Measurements from ENCODE around the gene IL18R1. TPM values are rescaled to one million over a fixed set of nuclear protein-coding genes. Genes with fewer than 3 reads are reported as not detected.
"Not testable (repeated sequence)": the region's sequence is repeated elsewhere in the genome, so short reads cannot be mapped to it uniquely, and the experiment has no call there.

The IL18R1 gene
- total RNA-seq, 1 donor from 2014 or later, result 1.9 TPM

GRCh38 chr2:102313950-102314349, 41.6 kb upstream of the IL18R1 start:
- H3K27me3 ChIP-seq, result no peaks in the 10 kb centered on the region
- H3K27ac ChIP-seq, result no peak overlapping the region
- no peak for DNase-seq (ENCODE audit: low spot score in 2 of 2)
- intact Hi-C loops (cut with DNase I), result no loop called here
- no peak overlapping the region for H3K4me3 ChIP-seq
- no peaks in the 10 kb centered on the region for H3K36me3 ChIP-seq
- TF ChIP-seq, protein P1, sequence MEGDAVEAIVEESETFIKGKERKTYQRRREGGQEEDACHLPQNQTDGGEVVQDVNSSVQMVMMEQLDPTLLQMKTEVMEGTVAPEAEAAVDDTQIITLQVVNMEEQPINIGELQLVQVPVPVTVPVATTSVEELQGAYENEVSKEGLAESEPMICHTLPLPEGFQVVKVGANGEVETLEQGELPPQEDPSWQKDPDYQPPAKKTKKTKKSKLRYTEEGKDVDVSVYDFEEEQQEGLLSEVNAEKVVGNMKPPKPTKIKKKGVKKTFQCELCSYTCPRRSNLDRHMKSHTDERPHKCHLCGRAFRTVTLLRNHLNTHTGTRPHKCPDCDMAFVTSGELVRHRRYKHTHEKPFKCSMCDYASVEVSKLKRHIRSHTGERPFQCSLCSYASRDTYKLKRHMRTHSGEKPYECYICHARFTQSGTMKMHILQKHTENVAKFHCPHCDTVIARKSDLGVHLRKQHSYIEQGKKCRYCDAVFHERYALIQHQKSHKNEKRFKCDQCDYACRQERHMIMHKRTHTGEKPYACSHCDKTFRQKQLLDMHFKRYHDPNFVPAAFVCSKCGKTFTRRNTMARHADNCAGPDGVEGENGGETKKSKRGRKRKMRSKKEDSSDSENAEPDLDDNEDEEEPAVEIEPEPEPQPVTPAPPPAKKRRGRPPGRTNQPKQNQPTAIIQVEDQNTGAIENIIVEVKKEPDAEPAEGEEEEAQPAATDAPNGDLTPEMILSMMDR (IDR thresholded peaks at IDR 0.05), result no peak
- H3K4me1 ChIP-seq, result no peaks in the 10 kb centered on the region
- no peaks in the 10 kb centered on the region for H3K9me3 ChIP-seq

DNA sequence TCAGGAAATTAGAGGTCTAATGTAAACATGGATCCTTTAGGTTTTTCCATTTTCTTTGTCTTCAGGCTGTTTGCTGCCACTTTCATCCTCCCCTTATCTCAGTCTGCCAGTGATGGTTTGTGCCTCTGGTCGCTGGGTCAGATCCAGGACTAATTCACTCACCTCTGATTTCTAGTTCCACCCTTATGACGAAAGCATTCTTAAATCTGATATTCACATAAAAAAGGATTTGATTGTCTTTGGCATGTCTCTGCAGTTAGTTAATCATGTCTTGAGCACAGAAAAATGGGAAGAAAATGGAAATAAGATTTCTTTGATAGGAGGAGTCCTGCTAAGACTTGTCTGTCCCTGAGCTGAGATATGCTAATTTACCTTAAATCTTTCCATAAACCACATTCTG, 39.7 kb upstream of the IL18R1 start:
- Histone ChIP-seq H3K27me3 (no peaks in the 10 kb centered on the region), H3K36me3 (no peaks in the 10 kb centered on the region), H3K4me1 (no peaks in the 10 kb centered on the region), H3K9me3 (no peaks in the 10 kb centered on the region), H3K4me3 (no peak overlapping the region), H3K27ac (no peak overlapping the region)
- no peak for DNase-seq (ENCODE audit: low spot score in 2 of 2)
- TF ChIP-seq, protein P1 (IDR thresholded peaks at IDR 0.05), result no peak
- intact Hi-C loops (cut with DNase I), result no loop called here

DNA sequence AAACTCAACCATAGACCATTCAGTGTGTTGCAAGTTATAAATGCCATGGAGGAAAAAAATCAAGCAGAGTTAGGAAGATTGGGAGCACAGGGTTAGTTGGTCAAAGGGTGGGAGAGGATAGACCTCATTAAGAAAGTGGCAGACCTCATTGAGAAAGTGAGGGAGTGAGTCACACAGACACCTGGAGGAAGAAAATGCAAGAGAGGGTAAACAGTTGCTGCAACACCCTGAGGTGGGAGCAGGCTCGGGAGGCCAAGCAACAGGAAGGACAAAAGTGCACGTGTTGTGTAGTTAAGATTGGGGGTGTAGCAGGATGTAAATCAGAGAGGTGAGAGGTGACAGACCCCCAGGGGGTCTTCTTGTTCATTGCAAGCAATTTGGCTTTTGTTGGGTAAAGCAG, 37.9 kb upstream of the IL18R1 start:
- no peaks in the 10 kb centered on the region for H3K36me3 ChIP-seq
- intact Hi-C loops (cut with DNase I), result no loop called here

GRCh38 chr2:102318437-102318836, 37.2 kb upstream of the IL18R1 start:
- Histone ChIP-seq H3K4me1 (no peaks in the 10 kb centered on the region), H3K27ac (no peak overlapping the region), H3K36me3 (no peaks in the 10 kb centered on the region), H3K27me3 (no peaks in the 10 kb centered on the region), H3K9me3 (no peaks in the 10 kb centered on the region), H3K4me3 (no peak overlapping the region)
- intact Hi-C loops (cut with DNase I), result no loop called here
- no peak for DNase-seq (ENCODE audit: low spot score in 2 of 2)
- TF ChIP-seq, protein P1 (IDR thresholded peaks at IDR 0.05), result no peak

More for the DNA sequence above, 37.9 kb upstream of the IL18R1 start:
- H3K27ac ChIP-seq, result no peak overlapping the region
- H3K4me3 ChIP-seq, result no peak overlapping the region
- TF ChIP-seq, protein P1 (IDR thresholded peaks at IDR 0.05), result no peak
- no peaks in the 10 kb centered on the region for H3K9me3 ChIP-seq
- no peaks in the 10 kb centered on the region for H3K27me3 ChIP-seq
- no peaks in the 10 kb centered on the region for H3K4me1 ChIP-seq
- DNase-seq (ENCODE audit: low spot score in 2 of 2), result no peak

- H3K27me3 ChIP-seq, result no peaks in the 10 kb centered on the region
- H3K4me3 ChIP-seq, result no peak overlapping the region
- intact Hi-C loops (cut with DNase I), result no loop called here
- no peaks in the 10 kb centered on the region for H3K36me3 ChIP-seq
- TF ChIP-seq, protein P1 (IDR thresholded peaks at IDR 0.05), result no peak
- no peak for DNase-seq (ENCODE audit: low spot score in 2 of 2)
- H3K9me3 ChIP-seq, result peaks cover 0 to 4% of the 10 kb centered on the region in 2 donors
- H3K27ac ChIP-seq, result peak overlapping the region in 1 of 2 donors; percentile 45
- no peaks in the 10 kb centered on the region for H3K4me1 ChIP-seq
Measured at GRCh38 chr2:102321941-102322719, 33.5 kb upstream of the IL18R1 start.

GRCh38 chr2:102324914-102325313, 30.7 kb upstream of the IL18R1 start:
- H3K36me3 ChIP-seq; H3K4me3 ChIP-seq; intact Hi-C loops (cut with DNase I); H3K4me1 ChIP-seq; H3K27me3 ChIP-seq; H3K9me3 ChIP-seq; DNase-seq (ENCODE audit: low spot score in 2 of 2); H3K27ac ChIP-seq: not testable (repeated sequence)
